Trophoblast cell (in vitro differentiated cells and primary cell): ENCODE results near the gene C20orf204.
A peak's percentile ranks its signal among the peaks of the same experiment; 100 is the strongest.

Experiments
- DNase-seq, 2 donors: peaks; one replicate each; pipeline ENCODE4 v3.0.0-alpha.2; 2016
- H2AFZ ChIP-seq: 2 replicates; pipeline ENCODE4 v1.6.1; 2013; ENCODE audit warnings: low read length, moderate library complexity, mild to moderate bottlenecking; ENCODE audit not compliant: insufficient read depth, poor library complexity
- H2AK5ac ChIP-seq: 2 replicates; pipeline ENCODE4 v1.6.1; 2013; ENCODE audit warnings: mild to moderate bottlenecking, low read length
- H2BK120ac ChIP-seq: 2 replicates; pipeline ENCODE4 v1.6.1; 2013; ENCODE audit warnings: low read length, mild to moderate bottlenecking, moderate library complexity; ENCODE audit not compliant: insufficient read depth, poor library complexity
- H2BK12ac ChIP-seq: 2 replicates; pipeline ENCODE4 v1.6.1; 2013; ENCODE audit warnings: mild to moderate bottlenecking, low read length, moderate library complexity
- H2BK5ac ChIP-seq: 2 replicates; pipeline ENCODE4 v1.6.1; 2013; ENCODE audit warnings: low read length, low read depth, moderate library complexity, mild to moderate bottlenecking; ENCODE audit not compliant: poor library complexity
- H3K14ac ChIP-seq: 2 replicates; pipeline ENCODE4 v1.6.1; 2013; ENCODE audit warnings: mild to moderate bottlenecking, low read length
- H3K18ac ChIP-seq: 2 replicates; pipeline ENCODE4 v1.6.1; 2013; ENCODE audit warnings: mild to moderate bottlenecking, low read length
- H3K23ac ChIP-seq: 2 replicates; pipeline ENCODE4 v1.6.1; 2013; ENCODE audit warnings: low read length
- H3K27ac ChIP-seq: 2 replicates; pipeline ENCODE4 v1.5.1; 2013; ENCODE audit warnings: low read depth, mild to moderate bottlenecking, inconsistent platforms, low read length, moderate library complexity
- H3K27me3 ChIP-seq: 2 replicates; pipeline ENCODE4 v1.6.1; 2013; ENCODE audit warnings: inconsistent platforms, mild to moderate bottlenecking, low read length, moderate library complexity; ENCODE audit not compliant: insufficient read depth
- H3K36me3 ChIP-seq, 2 experiments: 1 replicate in 1 of 2; 2 replicates in 1 of 2; pipeline ENCODE4 v1.6.1; 2013; ENCODE audit warnings: low read length in 2 of 2, mild to moderate bottlenecking in 2 of 2, moderate library complexity in 1 of 2; ENCODE audit not compliant: insufficient read depth in 2 of 2, control insufficient read depth in 1 of 2
- H3K4ac ChIP-seq: 2 replicates; pipeline ENCODE4 v1.6.1; 2013; ENCODE audit warnings: low read depth, mild to moderate bottlenecking, low read length, moderate library complexity
- H3K4me1 ChIP-seq, 2 experiments: 1 replicate in 1 of 2; 2 replicates in 1 of 2; pipeline ENCODE4 v1.6.1; 2013; ENCODE audit warnings: low read length in 2 of 2, mild to moderate bottlenecking in 2 of 2, moderate library complexity in 1 of 2; ENCODE audit not compliant: insufficient read depth in 2 of 2, control insufficient read depth in 1 of 2
- H3K4me2 ChIP-seq: 2 replicates; pipeline ENCODE4 v1.6.1; 2013; ENCODE audit warnings: inconsistent platforms, mild to moderate bottlenecking, low read length, moderate library complexity
- H3K4me3 ChIP-seq: 2 replicates; pipeline ENCODE4 v1.5.1; 2013; ENCODE audit warnings: mild to moderate bottlenecking, low read depth, low read length, inconsistent platforms
- H3K79me1 ChIP-seq: one replicate; pipeline ENCODE4 v1.6.1; 2013; ENCODE audit warnings: low read length
- H3K79me2 ChIP-seq: 2 replicates; pipeline ENCODE4 v1.6.1; 2013; ENCODE audit warnings: low read length, mild to moderate bottlenecking; ENCODE audit not compliant: control insufficient read depth, insufficient read depth, poor library complexity
- H3K9ac ChIP-seq: 2 replicates; pipeline ENCODE4 v1.6.1; 2013; ENCODE audit warnings: mild to moderate bottlenecking, low read length
- H3K9me3 ChIP-seq: 2 replicates; pipeline ENCODE4 v1.6.1; 2013; ENCODE audit warnings: low read depth, mild to moderate bottlenecking, control low read depth, inconsistent platforms, low read length; ENCODE audit not compliant: insufficient read depth
- H4K12ac ChIP-seq: 2 replicates; pipeline ENCODE4 v1.6.1; 2013; ENCODE audit warnings: low read depth, mild to moderate bottlenecking, low read length, moderate library complexity
- H4K8ac ChIP-seq: 2 replicates; pipeline ENCODE4 v1.6.1; 2013; ENCODE audit warnings: low read depth, mild to moderate bottlenecking, low read length, moderate library complexity
- H4K91ac ChIP-seq: one replicate; pipeline ENCODE4 v1.6.1; 2013; ENCODE audit warnings: low read depth, mild to moderate bottlenecking, low read length, moderate library complexity
- WGBS: extraction: QIAGEN DNeasy Blood & Tissue Kit; methylation state at CpG from one replicate; pipeline ENCODE4 v1.1.7; 2013; ENCODE audit warnings: missing lambda C conversion rate; ENCODE audit not compliant: insufficient read length, insufficient coverage; ENCODE audit errors: extremely low coverage; 5-methylcytosine and 5-hydroxymethylcytosine counted together

The C20orf204 gene

DNA sequence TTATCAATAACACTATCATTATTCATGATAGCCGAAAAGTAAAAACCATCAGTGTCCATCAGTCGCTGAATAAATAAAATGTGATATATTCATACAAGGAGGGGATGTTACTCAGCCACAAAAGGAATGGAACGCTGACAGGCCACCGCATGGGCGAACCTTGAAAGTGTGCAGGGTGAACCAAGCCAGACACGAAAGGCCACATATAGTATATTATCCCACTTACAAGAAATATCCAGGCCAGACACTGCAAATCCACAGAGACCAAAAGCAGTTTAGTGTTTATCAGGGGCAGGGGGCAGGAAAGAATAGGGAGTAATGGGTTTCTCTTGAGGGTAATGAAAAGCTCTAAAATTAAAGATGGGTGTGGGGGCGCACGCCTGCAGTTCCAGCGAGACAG lies 7.8 kb downstream of the C20orf204 start:
- peaks cover 3% of the 10 kb centered on the region for H3K79me2 ChIP-seq
- no peak overlapping the region for H4K12ac ChIP-seq
- H2BK120ac ChIP-seq = no peak overlapping the region
- peaks cover 24% of the 10 kb centered on the region for H3K27me3 ChIP-seq
- H3K23ac ChIP-seq = no peak overlapping the region
- H2BK12ac ChIP-seq = no peak overlapping the region
- H2AK5ac ChIP-seq = no peak overlapping the region
- H3K9me3 ChIP-seq = no peaks in the 10 kb centered on the region
- no peak overlapping the region for H3K4ac ChIP-seq
- WGBS = 100% methylated on average over 1 of the region's 9 CpGs
- no peak overlapping the region for H3K9ac ChIP-seq
- H3K18ac ChIP-seq = no peak overlapping the region
- no peak overlapping the region for H2AFZ ChIP-seq
- H4K8ac ChIP-seq = no peak overlapping the region
- no peak overlapping the region for H3K4me3 ChIP-seq
- H2BK5ac ChIP-seq = no peak overlapping the region
- H3K79me1 ChIP-seq = peaks cover 4% of the 10 kb centered on the region
- peaks cover 0 to 24% of the 10 kb centered on the region in 2 experiments for H3K4me1 ChIP-seq
- no peak overlapping the region for H3K4me2 ChIP-seq
- no peak overlapping the region for H4K91ac ChIP-seq
- no peaks in the 10 kb centered on the region for H3K36me3 ChIP-seq
- no peak overlapping the region for H3K14ac ChIP-seq
- no peak for DNase-seq
- H3K27ac ChIP-seq = no peak overlapping the region

DNA sequence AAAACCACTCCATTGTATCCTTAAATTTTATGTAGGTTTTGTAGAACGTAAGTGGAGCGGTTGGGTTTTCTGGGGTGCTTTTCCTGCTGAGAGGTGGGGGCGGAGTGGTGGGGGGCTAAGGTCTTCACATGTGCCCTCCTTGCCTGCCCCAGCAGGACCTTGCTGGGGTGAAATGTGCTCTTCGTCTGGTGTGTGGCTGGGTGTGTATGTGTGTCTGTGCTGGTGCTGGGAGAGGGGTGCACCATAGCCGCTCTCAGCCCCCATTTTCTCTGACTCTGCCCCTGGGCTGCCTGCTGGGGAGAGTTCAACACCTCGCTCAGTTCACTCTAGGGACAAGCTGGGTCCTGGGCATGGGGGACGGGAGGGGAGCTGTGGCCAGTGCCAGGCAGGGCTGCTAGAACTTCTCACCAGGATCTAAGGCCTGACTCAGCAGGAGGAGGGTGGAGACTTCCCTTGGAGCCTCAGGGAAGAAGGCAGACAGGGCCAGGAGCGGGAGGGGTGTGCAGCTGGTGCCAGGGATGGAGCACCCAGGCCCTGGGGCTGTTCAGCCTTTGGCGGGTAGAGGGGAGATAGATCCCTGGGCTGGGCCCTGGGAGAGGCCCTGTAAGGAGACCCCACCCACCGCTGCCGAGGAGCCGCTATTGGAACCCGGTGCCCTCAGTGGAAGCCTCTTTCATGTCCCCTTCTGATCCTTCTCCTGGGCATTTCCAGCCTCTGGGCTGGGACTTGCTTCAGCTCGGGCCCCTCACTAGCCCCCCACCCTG lies 8.7 kb downstream of the C20orf204 start:
- Histone ChIP-seq H3K27ac (no peak overlapping the region), H3K4me3 (no peak overlapping the region), H3K36me3 (no peaks in the 10 kb centered on the region), H3K23ac (no peak overlapping the region), H3K4me2 (no peak overlapping the region), H3K9ac (no peak overlapping the region), H3K27me3 (peaks cover 31% of the 10 kb centered on the region), H2BK120ac (no peak overlapping the region), H2BK12ac (no peak overlapping the region), H3K79me1 (peaks cover 3% of the 10 kb centered on the region), H3K9me3 (no peaks in the 10 kb centered on the region), H4K8ac (no peak overlapping the region), H3K4ac (no peak overlapping the region), H3K4me1 (peaks cover 0 to 21% of the 10 kb centered on the region in 2 experiments), H2BK5ac (no peak overlapping the region), H2AK5ac (no peak overlapping the region), H3K79me2 (peaks cover 3% of the 10 kb centered on the region), H2AFZ (no peak overlapping the region), H4K91ac (no peak overlapping the region), H3K18ac (no peak overlapping the region), H3K14ac (no peak overlapping the region), H4K12ac (no peak overlapping the region)
- WGBS = no CpG with 5 or more reads among the region's 14 CpGs
- peak in 1 of 2 donors; percentile 21 for DNase-seq

DNA sequence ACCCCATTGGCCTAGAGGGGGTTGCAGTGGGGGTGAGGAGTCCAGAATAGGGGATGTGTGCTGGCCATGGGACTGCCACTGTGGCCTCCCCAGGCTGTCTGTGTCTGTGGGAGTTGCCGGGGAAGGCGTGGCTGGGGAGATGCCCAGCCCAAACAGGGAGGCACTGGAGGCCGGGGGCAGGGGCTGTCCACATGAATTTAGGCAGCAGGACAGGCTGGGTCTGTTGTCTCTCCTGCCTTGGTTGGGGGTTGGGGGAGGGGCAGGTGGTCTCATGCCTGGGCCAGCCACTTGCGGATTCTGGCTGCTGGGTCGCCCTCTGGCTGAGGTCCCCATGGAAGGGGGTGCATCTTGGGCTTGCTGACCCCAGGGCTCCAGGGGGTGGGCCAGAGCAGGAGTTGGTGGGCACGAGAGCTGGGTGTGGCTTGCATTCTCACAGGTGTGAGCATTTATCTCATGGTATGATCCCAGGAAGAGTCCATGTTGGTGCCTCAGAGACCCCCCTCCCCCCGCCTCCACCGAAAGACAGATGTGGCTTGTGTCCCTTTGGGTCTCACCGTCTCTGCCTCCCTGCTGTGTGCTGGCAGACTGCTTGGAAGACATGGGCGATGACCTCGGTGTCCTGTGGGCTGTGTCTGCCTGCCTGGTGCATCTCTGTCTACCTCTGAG lies 9.5 kb downstream of the C20orf204 start:
- H3K27ac ChIP-seq = no peak overlapping the region
- H3K36me3 ChIP-seq = no peaks in the 10 kb centered on the region
- H4K8ac ChIP-seq = no peak overlapping the region
- H3K79me2 ChIP-seq = peaks cover 3% of the 10 kb centered on the region
- no peak overlapping the region for H4K12ac ChIP-seq
- no peak for DNase-seq
- H2BK120ac ChIP-seq = no peak overlapping the region
- H3K4me2 ChIP-seq = no peak overlapping the region
- WGBS = no CpG with 5 or more reads among the region's 11 CpGs
- H3K4ac ChIP-seq = no peak overlapping the region
- H3K4me1 ChIP-seq = peaks cover 0 to 21% of the 10 kb centered on the region in 2 experiments
- no peaks in the 10 kb centered on the region for H3K9me3 ChIP-seq
- H3K9ac ChIP-seq = no peak overlapping the region
- no peak overlapping the region for H2AFZ ChIP-seq
- H2BK12ac ChIP-seq = no peak overlapping the region
- H3K18ac ChIP-seq = no peak overlapping the region
- H2BK5ac ChIP-seq = no peak overlapping the region
- H3K27me3 ChIP-seq = peaks cover 39% of the 10 kb centered on the region
- H2AK5ac ChIP-seq = no peak overlapping the region
- H3K23ac ChIP-seq = no peak overlapping the region
- no peak overlapping the region for H3K4me3 ChIP-seq
- H4K91ac ChIP-seq = no peak overlapping the region
- H3K79me1 ChIP-seq = peaks cover 3% of the 10 kb centered on the region
- no peak overlapping the region for H3K14ac ChIP-seq

DNA sequence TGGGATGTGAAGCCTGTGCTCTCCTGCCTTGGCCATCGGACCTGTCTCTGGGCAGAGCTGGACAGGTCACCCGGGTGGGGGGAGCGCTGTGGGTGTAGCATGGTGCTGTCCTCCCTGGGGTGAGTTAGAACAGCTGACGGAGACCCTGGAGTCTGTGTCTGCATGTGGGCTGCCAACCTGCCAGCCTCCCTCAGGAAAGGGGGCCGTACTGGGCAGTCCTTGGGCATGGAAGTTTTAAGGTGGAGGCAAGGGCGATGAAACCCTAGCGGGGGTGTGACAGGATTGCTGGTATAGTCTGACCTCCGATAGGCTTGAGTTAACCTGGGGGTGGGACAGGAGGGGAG lies 11.0 kb downstream of the C20orf204 start:
- no peaks in the 10 kb centered on the region for H3K36me3 ChIP-seq
- H2BK12ac ChIP-seq = no peak overlapping the region
- no peak overlapping the region for H3K4me3 ChIP-seq
- H2BK120ac ChIP-seq = no peak overlapping the region
- DNase-seq = no peak
- peaks cover 3% of the 10 kb centered on the region for H3K79me1 ChIP-seq
- no peak overlapping the region for H2AFZ ChIP-seq
- H2BK5ac ChIP-seq = no peak overlapping the region
- no peak overlapping the region for H4K91ac ChIP-seq
- H3K4me2 ChIP-seq = no peak overlapping the region
- no peak overlapping the region for H2AK5ac ChIP-seq
- WGBS = no CpG with 5 or more reads among the region's 8 CpGs
- H3K27ac ChIP-seq = no peak overlapping the region
- no peak overlapping the region for H3K18ac ChIP-seq
- H4K12ac ChIP-seq = no peak overlapping the region
- no peak overlapping the region for H3K14ac ChIP-seq
- no peaks in the 10 kb centered on the region for H3K9me3 ChIP-seq
- peaks cover 40% of the 10 kb centered on the region for H3K27me3 ChIP-seq
- no peak overlapping the region for H3K23ac ChIP-seq
- no peak overlapping the region for H4K8ac ChIP-seq
- H3K4me1 ChIP-seq = peaks cover 0 to 18% of the 10 kb centered on the region in 2 experiments
- peaks cover 3% of the 10 kb centered on the region for H3K79me2 ChIP-seq
- no peak overlapping the region for H3K9ac ChIP-seq
- no peak overlapping the region for H3K4ac ChIP-seq
